Nephron progenitor cell (in vitro differentiated cells): ENCODE results near the gene FBXL12.

Experiments
- DNase-seq: peaks from one replicate; pipeline ENCODE4 v3.0.0; 2021
- H3K27ac Mint-ChIP-seq: 2 replicates; pipeline ENCODE4 v1.8.0; 2021; ENCODE audit warnings: mild to moderate bottlenecking, moderate library complexity, mixed read lengths
- H3K27me3 Mint-ChIP-seq: 2 replicates; pipeline ENCODE4 v1.8.0; 2021; ENCODE audit warnings: mild to moderate bottlenecking, low read depth, mixed read lengths; ENCODE audit not compliant: poor library complexity
- H3K36me3 Mint-ChIP-seq: 2 replicates; pipeline ENCODE4 v1.8.0; 2021; ENCODE audit warnings: low read depth, mixed read lengths
- H3K4me1 Mint-ChIP-seq: 2 replicates; pipeline ENCODE4 v1.8.0; 2021; ENCODE audit warnings: mixed read lengths
- H3K4me3 Mint-ChIP-seq: 2 replicates; pipeline ENCODE4 v1.8.0; 2021; ENCODE audit warnings: mild to moderate bottlenecking, moderate library complexity, mixed read lengths
- H3K9me3 Mint-ChIP-seq: 2 replicates; pipeline ENCODE4 v1.8.0; 2021; ENCODE audit warnings: mild to moderate bottlenecking, moderate library complexity, mixed read lengths
- CTCF ChIP-seq: fragments of 200-600 bp; sonication (generic); IDR thresholded peaks from 2 replicates; pipeline ENCODE4 v1.5.0; 2021; ENCODE audit warnings: antibody characterized with exemption

Gene FBXL12

GRCh38 chr19:9854282-9854846 is 35.5 kb upstream of the FBXL12 start:
- DNase-seq = no peak
- peak overlapping the region; percentile 32 for H3K4me3 Mint-ChIP-seq
- TF ChIP-seq CTCF = no peak
- H3K27ac Mint-ChIP-seq = no peak overlapping the region
- peaks cover 12% of the 10 kb centered on the region for H3K27me3 Mint-ChIP-seq
- no peaks in the 10 kb centered on the region for H3K9me3 Mint-ChIP-seq
- H3K36me3 Mint-ChIP-seq = peaks cover 35% of the 10 kb centered on the region
- peaks cover 57% of the 10 kb centered on the region for H3K4me1 Mint-ChIP-seq

GRCh38 chr19:9850235-9850959 is 31.5 kb upstream of the FBXL12 start:
- Mint-ChIP-seq H3K36me3 (peaks cover 13% of the 10 kb centered on the region), H3K27me3 (peaks cover 3% of the 10 kb centered on the region), H3K9me3 (no peaks in the 10 kb centered on the region), H3K4me3 (peak overlapping the region; percentile 73), H3K4me1 (peaks cover 85% of the 10 kb centered on the region), H3K27ac (peak overlapping the region; percentile 99)
- TF ChIP-seq CTCF = no peak
- DNase-seq = peak; percentile 58

- H3K27me3 Mint-ChIP-seq = peaks cover 3% of the 10 kb centered on the region
- H3K36me3 Mint-ChIP-seq = peaks cover 19% of the 10 kb centered on the region
- no peak for TF ChIP-seq CTCF
- no peak overlapping the region for H3K27ac Mint-ChIP-seq
- H3K4me3 Mint-ChIP-seq = no peak overlapping the region
- no peaks in the 10 kb centered on the region for H3K9me3 Mint-ChIP-seq
- no peak for DNase-seq
- H3K4me1 Mint-ChIP-seq = peaks cover 85% of the 10 kb centered on the region
Observed at GRCh38 chr19:9849791-9850190, 30.9 kb upstream of the FBXL12 start.

- Mint-ChIP-seq H3K27me3 (peaks cover 3% of the 10 kb centered on the region), H3K4me1 (peaks cover 77% of the 10 kb centered on the region), H3K9me3 (no peaks in the 10 kb centered on the region), H3K4me3 (no peak overlapping the region), H3K27ac (peak overlapping the region; percentile 78), H3K36me3 (peaks cover 22% of the 10 kb centered on the region)
- TF ChIP-seq CTCF = no peak
- peak; percentile 62 for DNase-seq
Observed at GRCh38 chr19:9848762-9849161, 29.9 kb upstream of the FBXL12 start.

GRCh38 chr19:9848060-9848459 is 29.2 kb upstream of the FBXL12 start:
- H3K4me3 Mint-ChIP-seq = no peak overlapping the region

More at GRCh38 chr19:9848060-9848459, 29.2 kb upstream of the FBXL12 start:
- Mint-ChIP-seq H3K4me1 (peaks cover 70% of the 10 kb centered on the region), H3K9me3 (no peaks in the 10 kb centered on the region), H3K27ac (peak overlapping the region; percentile 69), H3K27me3 (peaks cover 3% of the 10 kb centered on the region), H3K36me3 (peaks cover 25% of the 10 kb centered on the region)
- peak; percentile 65 for DNase-seq
- TF ChIP-seq CTCF = peak; percentile 61
